ENCODE measurements around the gene NRXN3.

NRXN3 gene

DNA sequence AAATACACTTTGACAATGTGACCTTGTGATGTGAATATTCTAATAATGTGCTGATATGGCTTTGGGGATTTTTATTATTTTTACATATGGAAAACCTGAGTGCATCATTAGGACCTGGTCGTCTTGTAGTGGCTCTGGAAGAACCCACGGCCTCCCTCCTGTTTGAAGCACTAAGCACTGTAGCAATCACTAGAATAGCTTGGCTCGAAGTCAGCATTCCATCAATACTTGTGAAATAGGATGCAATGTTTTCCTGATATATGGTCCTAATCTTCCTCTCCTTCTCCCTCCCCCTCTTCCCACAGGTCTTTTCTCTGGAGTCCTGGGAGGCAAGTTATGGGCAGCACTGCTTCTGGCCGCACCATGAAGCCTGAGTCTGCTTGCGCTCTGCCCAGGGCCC lies 71.9 kb downstream of the NRXN3 start:
- no peaks in the 10 kb centered on the region for H3K36me3 ChIP-seq (ENCODE audit: control insufficient read depth, insufficient read depth, low read length)
- TF ChIP-seq, protein P1, sequence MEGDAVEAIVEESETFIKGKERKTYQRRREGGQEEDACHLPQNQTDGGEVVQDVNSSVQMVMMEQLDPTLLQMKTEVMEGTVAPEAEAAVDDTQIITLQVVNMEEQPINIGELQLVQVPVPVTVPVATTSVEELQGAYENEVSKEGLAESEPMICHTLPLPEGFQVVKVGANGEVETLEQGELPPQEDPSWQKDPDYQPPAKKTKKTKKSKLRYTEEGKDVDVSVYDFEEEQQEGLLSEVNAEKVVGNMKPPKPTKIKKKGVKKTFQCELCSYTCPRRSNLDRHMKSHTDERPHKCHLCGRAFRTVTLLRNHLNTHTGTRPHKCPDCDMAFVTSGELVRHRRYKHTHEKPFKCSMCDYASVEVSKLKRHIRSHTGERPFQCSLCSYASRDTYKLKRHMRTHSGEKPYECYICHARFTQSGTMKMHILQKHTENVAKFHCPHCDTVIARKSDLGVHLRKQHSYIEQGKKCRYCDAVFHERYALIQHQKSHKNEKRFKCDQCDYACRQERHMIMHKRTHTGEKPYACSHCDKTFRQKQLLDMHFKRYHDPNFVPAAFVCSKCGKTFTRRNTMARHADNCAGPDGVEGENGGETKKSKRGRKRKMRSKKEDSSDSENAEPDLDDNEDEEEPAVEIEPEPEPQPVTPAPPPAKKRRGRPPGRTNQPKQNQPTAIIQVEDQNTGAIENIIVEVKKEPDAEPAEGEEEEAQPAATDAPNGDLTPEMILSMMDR (IDR thresholded peaks at IDR 0.05; ENCODE audit: insufficient read depth, low read length, poor library complexity, severe bottlenecking), result no peak
- H3K4me3 ChIP-seq (replicated peaks; ENCODE audit: low read depth, low read length), result no peak overlapping the region
- DNase-seq (ENCODE audit: extremely low read depth, insufficient read length), result no peak
- H3K27me3 ChIP-seq (replicated peaks; ENCODE audit: control insufficient read depth, insufficient read depth, low read length), result no peaks in the 10 kb centered on the region

GRCh38 chr14:78243187-78243586 lies 73.0 kb downstream of the NRXN3 start:
- H3K4me3 ChIP-seq (replicated peaks; ENCODE audit: low read depth, low read length), result no peak overlapping the region
- TF ChIP-seq, protein P1 (IDR thresholded peaks at IDR 0.05; ENCODE audit: insufficient read depth, low read length, poor library complexity, severe bottlenecking), result no peak
- no peaks in the 10 kb centered on the region for H3K36me3 ChIP-seq (ENCODE audit: control insufficient read depth, insufficient read depth, low read length)
- peak; percentile 6 for DNase-seq (ENCODE audit: extremely low read depth, insufficient read length)
- H3K27me3 ChIP-seq (replicated peaks; ENCODE audit: control insufficient read depth, insufficient read depth, low read length), result no peaks in the 10 kb centered on the region

- DNase-seq (ENCODE audit: extremely low read depth, insufficient read length), result no peak
- Histone ChIP-seq H3K4me3 (replicated peaks; ENCODE audit: low read depth, low read length) (no peak overlapping the region), H3K36me3 (ENCODE audit: control insufficient read depth, insufficient read depth, low read length) (no peaks in the 10 kb centered on the region), H3K27me3 (replicated peaks; ENCODE audit: control insufficient read depth, insufficient read depth, low read length) (no peaks in the 10 kb centered on the region)
- TF ChIP-seq, protein P1 (IDR thresholded peaks at IDR 0.05; ENCODE audit: insufficient read depth, low read length, poor library complexity, severe bottlenecking), result no peak
Measured at GRCh38 chr14:78245238-78245637, 75.1 kb downstream of the NRXN3 start.

- H3K4me3 ChIP-seq (replicated peaks; ENCODE audit: low read depth, low read length), result no peak overlapping the region
- TF ChIP-seq, protein P1 (IDR thresholded peaks at IDR 0.05; ENCODE audit: insufficient read depth, low read length, poor library complexity, severe bottlenecking), result no peak
- H3K36me3 ChIP-seq (ENCODE audit: control insufficient read depth, insufficient read depth, low read length), result no peaks in the 10 kb centered on the region
- no peak for DNase-seq (ENCODE audit: extremely low read depth, insufficient read length)
- no peaks in the 10 kb centered on the region; the same call in 1 of the 2 replicates for H3K27me3 ChIP-seq (replicated peaks; ENCODE audit: control insufficient read depth, insufficient read depth, low read length)
Measured at GRCh38 chr14:78248501-78249090, 78.4 kb downstream of the NRXN3 start.

GRCh38 chr14:78251308-78251707 lies 81.1 kb downstream of the NRXN3 start:
- TF ChIP-seq, protein P1 (IDR thresholded peaks at IDR 0.05; ENCODE audit: insufficient read depth, low read length, poor library complexity, severe bottlenecking), result no peak
- Histone ChIP-seq H3K27me3 (replicated peaks; ENCODE audit: control insufficient read depth, insufficient read depth, low read length) (no peaks in the 10 kb centered on the region; the same call in 1 of the 2 replicates), H3K4me3 (replicated peaks; ENCODE audit: low read depth, low read length) (no peak overlapping the region), H3K36me3 (ENCODE audit: control insufficient read depth, insufficient read depth, low read length) (no peaks in the 10 kb centered on the region)
- no peak for DNase-seq (ENCODE audit: extremely low read depth, insufficient read length)

GRCh38 chr14:78253986-78254385 lies 83.8 kb downstream of the NRXN3 start:
- H3K36me3 ChIP-seq (ENCODE audit: control insufficient read depth, insufficient read depth, low read length), result no peaks in the 10 kb centered on the region
- H3K27me3 ChIP-seq (replicated peaks; ENCODE audit: control insufficient read depth, insufficient read depth, low read length), result no peaks in the 10 kb centered on the region; the same call in 1 of the 2 replicates
- H3K4me3 ChIP-seq (replicated peaks; ENCODE audit: low read depth, low read length), result no peak overlapping the region
- TF ChIP-seq, protein P1 (IDR thresholded peaks at IDR 0.05; ENCODE audit: insufficient read depth, low read length, poor library complexity, severe bottlenecking), result no peak
- DNase-seq (ENCODE audit: extremely low read depth, insufficient read length), result no peak

All from GM06990 (cell line).